NCI-H1048 (cell line): ENCODE results near the gene GNPTAB.
A peak's percentile ranks its signal among the peaks of the same experiment; 100 is the strongest.

Source experiments
- DNase-seq: peaks from one replicate; lab custom pipeline; 2025; lab: John Stamatoyannopoulos, UW

The GNPTAB gene

GRCh38 chr12:101804409-101804808 is 26.4 kb downstream of the GNPTAB start:
- no peak for DNase-seq

DNA sequence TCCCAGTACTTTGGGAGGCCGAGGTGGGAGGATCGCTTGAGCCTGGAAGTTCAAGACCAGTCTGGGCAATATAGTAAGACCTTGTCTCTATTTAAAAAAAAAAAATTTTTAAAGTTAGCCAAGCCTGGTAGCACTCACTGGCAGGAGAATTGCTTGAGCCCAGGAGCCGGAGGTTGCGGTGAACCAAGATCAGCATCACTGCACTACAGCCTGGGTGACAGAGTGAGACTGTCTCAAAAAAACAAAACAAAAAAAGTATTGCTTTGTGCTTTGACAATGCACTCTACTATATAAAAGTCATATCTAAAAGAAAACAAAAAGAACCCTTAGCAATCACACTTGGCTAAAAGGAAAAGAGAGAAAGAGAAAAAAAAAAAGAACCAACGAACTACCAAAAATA is 26.8 kb downstream of the GNPTAB start:
- no peak for DNase-seq

DNA sequence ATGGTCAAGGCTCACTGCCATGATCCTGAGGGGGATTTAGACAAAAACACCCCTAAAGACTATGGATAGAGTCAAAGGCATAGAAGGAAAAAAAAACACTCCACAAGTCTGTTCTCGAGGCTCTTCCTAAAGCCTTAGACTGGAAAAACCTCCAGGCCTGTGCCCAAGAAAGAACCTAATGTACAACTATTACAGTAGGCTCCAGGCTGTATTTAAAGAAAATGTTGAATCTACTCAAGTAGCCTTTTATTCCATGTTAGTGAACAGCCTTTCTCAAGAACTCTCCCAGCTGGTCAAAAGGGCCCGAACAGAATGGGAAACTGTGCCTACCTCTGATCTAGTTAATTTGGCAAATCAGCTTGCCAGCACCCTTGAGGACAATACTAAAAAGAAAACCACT is 28.3 kb downstream of the GNPTAB start:
- no peak for DNase-seq

- DNase-seq: no peak
Observed at GRCh38 chr12:101799774-101800173, 31.0 kb downstream of the GNPTAB start.

- no peak for DNase-seq
Observed at GRCh38 chr12:101795786-101796185, 35.0 kb downstream of the GNPTAB start.

DNA sequence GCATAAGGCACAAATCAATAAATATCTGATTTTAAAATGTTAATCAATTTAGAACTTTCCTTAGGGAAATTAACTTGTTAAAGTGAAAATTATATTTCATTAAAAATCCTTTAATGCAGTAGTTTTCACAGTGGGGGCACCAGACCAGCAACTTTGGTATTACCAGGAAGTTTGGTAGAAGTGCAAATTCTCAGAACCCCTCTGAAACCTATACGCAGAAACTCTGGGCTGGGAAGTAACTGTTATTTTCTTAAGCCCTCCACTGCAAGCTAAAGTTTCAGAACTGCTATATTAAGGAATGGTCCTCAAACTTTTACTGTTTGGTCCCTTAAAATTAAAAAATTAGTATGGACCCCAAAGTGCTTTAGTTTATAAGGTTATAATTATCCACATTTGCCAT is 35.7 kb downstream of the GNPTAB start:
- DNase-seq: no peak

DNA sequence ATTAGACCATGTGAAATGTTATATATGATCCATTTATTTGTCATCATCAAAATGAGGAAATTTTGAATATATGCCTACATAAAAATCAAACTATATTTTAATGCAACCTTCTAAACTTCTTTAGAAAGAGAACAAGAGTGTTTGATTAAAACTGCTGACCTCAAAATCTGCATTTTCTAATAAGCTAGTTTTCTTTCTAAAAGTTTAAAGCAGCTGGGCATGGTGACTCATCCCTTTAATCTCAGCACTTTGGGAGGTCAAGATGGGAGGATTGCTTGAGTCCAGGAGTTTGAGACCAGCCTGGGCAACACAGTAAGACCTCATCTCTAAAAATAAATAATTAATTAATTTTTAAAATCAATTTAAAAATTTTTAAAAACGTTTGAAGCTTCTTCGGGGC is 36.2 kb downstream of the GNPTAB start:
- DNase-seq: no peak

- DNase-seq: no peak
Observed at GRCh38 chr12:101793401-101793800, 37.4 kb downstream of the GNPTAB start.

GRCh38 chr12:101792046-101792931 is 38.5 kb downstream of the GNPTAB start:
- no peak for DNase-seq

GRCh38 chr12:101789171-101789570 is 41.6 kb downstream of the GNPTAB start:
- DNase-seq: no peak

GRCh38 chr12:101785671-101786070 is 45.1 kb downstream of the GNPTAB start:
- DNase-seq: no peak

DNA sequence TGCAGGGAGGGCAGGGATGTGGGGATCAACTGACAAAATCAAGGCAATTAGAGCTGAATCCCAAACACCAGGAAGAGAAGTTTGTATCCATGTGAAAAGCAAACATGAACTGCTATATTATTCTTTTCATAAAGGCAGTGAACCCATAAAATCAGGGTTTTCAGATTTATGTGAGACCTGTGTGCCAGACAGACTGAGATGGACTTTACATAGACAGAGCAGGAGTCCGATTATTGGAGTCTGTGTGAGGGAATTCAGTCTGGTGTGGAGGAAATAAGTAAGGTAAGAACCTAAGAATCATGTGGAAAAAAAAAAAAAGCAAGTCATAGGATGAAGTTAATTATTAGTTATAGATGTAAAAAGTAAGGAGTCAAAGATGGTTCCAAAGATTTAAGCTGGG is 46.4 kb downstream of the GNPTAB start:
- DNase-seq: no peak

DNA sequence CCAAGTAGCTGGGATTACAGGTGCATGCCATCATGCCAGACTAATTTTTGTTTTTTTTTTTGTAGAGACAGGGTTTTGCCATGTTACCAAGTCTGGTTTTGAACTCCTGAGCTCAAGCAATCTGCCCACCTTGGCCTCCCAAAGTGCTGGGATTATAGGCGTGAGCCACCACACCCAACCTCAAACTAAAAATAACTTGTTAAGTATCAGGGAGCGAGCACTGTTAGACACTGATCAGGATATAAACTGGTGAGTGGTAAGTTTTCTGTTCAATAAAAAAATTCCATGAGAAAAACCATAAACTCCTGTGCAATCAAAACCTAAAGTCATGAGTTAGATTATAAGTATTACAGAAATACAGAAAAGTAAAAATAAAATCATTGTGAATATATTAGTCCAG is 46.9 kb downstream of the GNPTAB start:
- no peak for DNase-seq

DNA sequence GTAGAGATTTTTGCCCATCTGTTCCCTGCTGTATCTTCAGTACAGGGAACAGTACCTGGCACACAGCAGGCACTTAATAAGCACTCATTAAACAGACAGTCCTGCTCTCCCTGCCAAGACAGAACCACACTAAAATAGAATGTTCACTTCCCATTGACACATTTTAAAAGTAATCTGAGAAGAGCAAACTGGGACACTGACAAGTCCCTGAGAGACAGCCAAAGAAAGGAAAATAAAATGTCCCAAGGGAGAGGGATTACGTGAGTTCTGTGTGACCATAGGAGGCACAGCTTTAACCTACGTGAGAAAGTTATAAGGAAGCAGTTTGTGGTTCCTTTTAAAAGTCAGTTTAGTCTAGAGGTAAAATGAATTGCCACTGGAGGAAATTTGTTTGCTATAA is 47.6 kb downstream of the GNPTAB start:
- no peak for DNase-seq

DNA sequence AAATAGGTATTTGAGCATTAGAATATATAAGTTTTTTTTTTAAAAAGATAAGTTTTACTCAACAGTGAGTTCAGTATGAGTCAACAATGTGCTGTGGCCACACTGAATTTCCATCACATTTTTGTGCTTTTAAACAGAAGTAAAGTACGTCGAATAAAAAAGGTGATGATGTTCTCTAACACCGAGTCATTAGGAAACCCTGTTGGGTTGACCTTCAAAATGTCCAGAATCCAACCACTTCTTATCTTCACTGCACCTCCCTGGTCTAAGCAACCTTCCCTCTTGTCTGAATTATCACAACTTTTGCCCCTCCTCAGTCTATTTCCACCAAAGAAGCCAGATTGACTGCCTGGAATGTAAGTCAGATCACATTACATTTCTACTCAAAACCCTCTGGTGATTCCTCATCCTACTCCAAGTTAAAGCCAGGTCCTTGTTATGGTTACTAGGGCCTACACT is 48.5 kb downstream of the GNPTAB start:
- no peak for DNase-seq

- DNase-seq: no peak
Observed at GRCh38 chr12:101781834-101782233, 48.9 kb downstream of the GNPTAB start.

DNA sequence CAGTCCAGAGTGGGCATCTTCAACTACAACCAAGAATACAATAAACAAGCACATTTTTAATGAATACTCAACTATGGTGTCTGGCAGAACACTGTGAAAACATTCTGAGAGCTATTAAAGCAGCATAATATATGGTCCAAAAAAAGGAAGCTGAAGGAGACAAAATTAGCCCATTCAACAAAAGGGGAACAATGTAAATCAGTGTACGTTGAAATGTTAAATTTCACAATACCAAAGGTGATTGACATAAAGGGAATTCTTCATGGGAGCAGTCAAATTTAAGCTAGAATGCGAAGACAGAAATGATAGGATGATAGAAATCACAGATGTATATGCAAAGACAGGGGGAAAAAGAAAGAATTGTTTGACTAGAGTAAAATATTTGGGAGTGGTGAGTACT is 50.2 kb downstream of the GNPTAB start:
- DNase-seq: no peak

GRCh38 chr12:101779626-101780025 is 51.1 kb downstream of the GNPTAB start:
- no peak for DNase-seq

DNA sequence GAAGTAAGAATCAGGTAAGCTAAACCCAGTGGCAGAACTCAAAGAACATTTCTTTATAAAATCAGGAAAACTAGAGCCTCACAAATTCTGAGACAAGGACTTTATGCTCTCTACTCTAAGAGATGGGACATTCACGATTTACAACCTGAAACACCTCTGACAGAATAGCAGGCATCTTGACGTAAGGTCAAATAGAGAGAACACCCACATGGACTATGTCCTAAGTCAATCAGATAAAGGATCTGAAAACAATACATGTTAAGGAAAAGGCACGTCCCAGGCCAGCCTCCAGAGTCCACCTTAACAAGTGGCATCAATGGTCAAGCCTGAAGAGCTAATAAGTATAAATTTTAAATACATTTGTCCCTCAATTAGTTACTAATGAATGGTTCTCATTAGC is 51.6 kb downstream of the GNPTAB start:
- no peak for DNase-seq

GRCh38 chr12:101777978-101778377 is 52.8 kb downstream of the GNPTAB start:
- DNase-seq: no peak

- no peak for DNase-seq
Observed at GRCh38 chr12:101777485-101777884, 53.3 kb downstream of the GNPTAB start.

GRCh38 chr12:101775816-101776215 is 54.9 kb downstream of the GNPTAB start:
- DNase-seq: no peak

DNA sequence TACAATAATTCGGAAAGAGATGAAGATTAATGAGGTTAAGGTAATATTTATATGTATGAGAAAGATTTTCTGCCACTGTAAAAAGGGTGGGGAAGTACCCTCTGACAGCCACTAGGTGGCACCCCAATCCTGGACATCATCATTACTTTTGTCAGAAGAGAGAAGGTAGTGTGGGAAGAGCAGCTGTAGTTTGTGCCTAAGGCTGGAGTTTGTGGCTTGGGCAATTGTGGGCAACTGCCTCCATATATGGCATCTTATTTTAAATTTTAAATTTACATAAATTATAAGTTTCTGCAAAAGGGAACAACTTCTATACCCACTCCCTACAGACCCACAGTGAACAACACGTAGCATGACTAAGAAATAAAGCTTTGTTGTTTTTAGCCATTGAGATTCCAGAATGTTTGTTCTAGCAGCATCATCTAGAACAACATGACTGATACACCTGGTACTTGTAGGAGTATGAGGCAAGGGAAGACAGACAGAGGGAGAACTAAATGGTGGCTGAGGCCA is 57.1 kb downstream of the GNPTAB start:
- DNase-seq: peak; percentile 23
